DND-41 (cell line): ENCODE results near the gene ABLIM1.

Experiments used
- ATAC-seq: fragments of 200-7000 bp; cut with Tn5 transposase; 3 replicates; pipeline ENCODE4 v1.9.1; 2021; ENCODE audit warnings: low read depth; ENCODE audit not compliant: insufficient read depth
- DNase-seq: peaks from one replicate; pipeline ENCODE4 v3.0.0-alpha.2; 2020
- H2AFZ ChIP-seq: 2 replicates; pipeline ENCODE4 v1.6.0; 2012; ENCODE audit warnings: low read depth, low read length
- H3K27ac ChIP-seq: 2 replicates; pipeline ENCODE4 v1.5.1; 2012; ENCODE audit warnings: low read length, inconsistent platforms
- H3K27me3 ChIP-seq: fragments of 200-600 bp; sonication (generic); 2 replicates; pipeline ENCODE4 v1.6.0; 2012; ENCODE audit warnings: low read length, mild to moderate bottlenecking, inconsistent platforms; ENCODE audit not compliant: insufficient read depth, poor library complexity
- H3K36me3 ChIP-seq: 2 replicates; pipeline ENCODE4 v1.5.1; 2012; ENCODE audit warnings: low read length, inconsistent platforms; ENCODE audit not compliant: insufficient read depth
- H3K4me1 ChIP-seq: 2 replicates; pipeline ENCODE4 v1.5.1; 2012; ENCODE audit warnings: mild to moderate bottlenecking, low read length; ENCODE audit not compliant: insufficient read depth
- H3K4me2 ChIP-seq: 2 replicates; pipeline ENCODE4 v1.6.0; 2012; ENCODE audit warnings: mild to moderate bottlenecking, moderate library complexity, low read length, inconsistent platforms; ENCODE audit not compliant: insufficient read depth
- H3K4me3 ChIP-seq, 2 experiments: fragments of 200-600 bp in 1 of 2; shearing (Covaris generic) in 1 of 2; 2 replicates each; pipeline ENCODE4 v1.5.1; 2012 to 2016; ENCODE audit warnings: inconsistent platforms in 2 of 2, low read length in 2 of 2, mild to moderate bottlenecking in 2 of 2, low read depth in 1 of 2, moderate library complexity in 1 of 2
- H3K79me2 ChIP-seq: 2 replicates; pipeline ENCODE4 v1.6.0; 2012; ENCODE audit warnings: low read length, inconsistent platforms; ENCODE audit not compliant: insufficient read depth
- H3K9ac ChIP-seq: 2 replicates; pipeline ENCODE4 v1.6.0; 2012; ENCODE audit warnings: low read depth, mild to moderate bottlenecking, inconsistent platforms, low read length, moderate library complexity
- H3K9me3 ChIP-seq: 2 replicates; pipeline ENCODE4 v1.5.1; 2012; ENCODE audit warnings: low read length, moderate library complexity, mild to moderate bottlenecking, inconsistent platforms; ENCODE audit not compliant: insufficient read depth, severe bottlenecking
- H4K20me1 ChIP-seq: 2 replicates; pipeline ENCODE4 v1.6.0; 2012; ENCODE audit warnings: low read length; ENCODE audit not compliant: insufficient read depth
- EZH2 ChIP-seq: IDR thresholded peaks from 3 replicates; pipeline ENCODE4 v1.6.1; 2012; ENCODE audit warnings: borderline replicate concordance, low read depth, mild to moderate bottlenecking, moderate library complexity, low read length, inconsistent platforms; ENCODE audit not compliant: severe bottlenecking
- TF ChIP-seq, protein P1 (sequence below): IDR thresholded peaks from 2 replicates; pipeline ENCODE4 v1.5.1; 2012; ENCODE audit warnings: borderline replicate concordance, low read length, moderate library complexity, mild to moderate bottlenecking; ENCODE audit not compliant: poor library complexity, severe bottlenecking; ENCODE audit errors: extremely low read depth

Gene ABLIM1

DNA sequence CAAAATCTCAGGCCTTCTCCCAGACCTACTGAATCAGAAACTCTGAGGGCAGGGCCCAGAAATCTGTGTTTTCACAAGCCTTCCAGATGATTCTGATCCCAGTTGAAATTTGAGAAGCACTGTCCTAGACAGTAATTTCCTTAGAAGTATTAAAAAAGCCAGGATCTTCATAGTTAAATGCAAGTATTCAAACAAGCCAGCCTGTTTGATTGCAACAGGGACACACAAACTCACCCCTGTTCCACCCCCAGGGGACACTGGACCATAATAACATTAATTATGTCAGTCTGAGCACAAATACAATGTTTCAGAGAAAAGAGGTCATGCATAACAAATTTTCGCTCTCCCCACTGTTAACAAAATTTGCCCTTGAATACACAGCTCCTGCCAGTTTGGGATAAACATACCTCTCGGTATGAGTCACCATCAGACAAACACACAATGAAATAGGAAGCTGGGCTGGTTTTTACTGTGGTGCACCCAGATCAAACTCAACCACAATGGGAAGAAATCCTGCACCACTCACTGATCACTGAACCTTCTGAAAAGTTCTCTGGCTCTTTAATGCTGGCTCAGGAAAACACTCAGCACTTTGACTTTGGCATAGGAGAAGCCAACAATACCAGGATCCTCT, 34.3 kb downstream of the ABLIM1 start:
- Histone ChIP-seq H3K36me3 (no peaks in the 10 kb centered on the region), H4K20me1 (no peaks in the 10 kb centered on the region), H3K27me3 (peaks cover 3% of the 10 kb centered on the region), H3K79me2 (no peaks in the 10 kb centered on the region), H2AFZ (no peak overlapping the region), H3K4me2 (no peak overlapping the region), H3K27ac (no peak overlapping the region), H3K4me3 (no peak overlapping the region), H3K4me1 (no peaks in the 10 kb centered on the region), H3K9me3 (peaks cover 9% of the 10 kb centered on the region), H3K9ac (no peak overlapping the region)
- TF ChIP-seq EZH2, result no peak
- TF ChIP-seq, protein P1, sequence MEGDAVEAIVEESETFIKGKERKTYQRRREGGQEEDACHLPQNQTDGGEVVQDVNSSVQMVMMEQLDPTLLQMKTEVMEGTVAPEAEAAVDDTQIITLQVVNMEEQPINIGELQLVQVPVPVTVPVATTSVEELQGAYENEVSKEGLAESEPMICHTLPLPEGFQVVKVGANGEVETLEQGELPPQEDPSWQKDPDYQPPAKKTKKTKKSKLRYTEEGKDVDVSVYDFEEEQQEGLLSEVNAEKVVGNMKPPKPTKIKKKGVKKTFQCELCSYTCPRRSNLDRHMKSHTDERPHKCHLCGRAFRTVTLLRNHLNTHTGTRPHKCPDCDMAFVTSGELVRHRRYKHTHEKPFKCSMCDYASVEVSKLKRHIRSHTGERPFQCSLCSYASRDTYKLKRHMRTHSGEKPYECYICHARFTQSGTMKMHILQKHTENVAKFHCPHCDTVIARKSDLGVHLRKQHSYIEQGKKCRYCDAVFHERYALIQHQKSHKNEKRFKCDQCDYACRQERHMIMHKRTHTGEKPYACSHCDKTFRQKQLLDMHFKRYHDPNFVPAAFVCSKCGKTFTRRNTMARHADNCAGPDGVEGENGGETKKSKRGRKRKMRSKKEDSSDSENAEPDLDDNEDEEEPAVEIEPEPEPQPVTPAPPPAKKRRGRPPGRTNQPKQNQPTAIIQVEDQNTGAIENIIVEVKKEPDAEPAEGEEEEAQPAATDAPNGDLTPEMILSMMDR, result no peak
- DNase-seq (no peak), ATAC-seq (no peak)

DNA sequence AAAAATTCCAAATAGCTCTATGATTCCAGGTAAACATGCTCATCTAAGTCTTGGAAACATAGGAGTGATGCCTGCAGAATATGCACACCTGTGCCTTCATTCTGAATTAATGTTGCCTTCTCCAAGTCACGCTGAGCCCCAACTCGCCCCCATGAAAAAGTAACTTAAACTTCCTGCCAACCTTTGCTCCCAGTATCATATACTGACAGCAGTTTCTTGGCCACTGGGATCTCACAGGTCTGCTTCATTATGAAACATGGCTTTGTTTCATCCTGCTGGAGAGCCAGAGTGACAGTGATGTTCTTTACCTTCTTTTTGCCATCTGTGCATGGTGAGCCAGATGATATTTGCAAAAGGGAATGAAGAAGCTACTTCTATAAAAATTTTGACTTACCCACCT, 34.9 kb downstream of the ABLIM1 start:
- peaks cover 2% of the 10 kb centered on the region for H3K27me3 ChIP-seq
- peaks cover 9% of the 10 kb centered on the region for H3K9me3 ChIP-seq
- no peak overlapping the region for H3K4me3 ChIP-seq
- H3K4me1 ChIP-seq, result no peaks in the 10 kb centered on the region
- no peak overlapping the region for H3K4me2 ChIP-seq
- no peaks in the 10 kb centered on the region for H3K36me3 ChIP-seq
- DNase-seq, result no peak
- ATAC-seq, result no peak
- TF ChIP-seq EZH2, result no peak
- TF ChIP-seq, protein P1, result no peak
- no peaks in the 10 kb centered on the region for H4K20me1 ChIP-seq
- no peak overlapping the region for H3K27ac ChIP-seq
- no peak overlapping the region for H2AFZ ChIP-seq
- no peaks in the 10 kb centered on the region for H3K79me2 ChIP-seq
- H3K9ac ChIP-seq, result no peak overlapping the region

DNA sequence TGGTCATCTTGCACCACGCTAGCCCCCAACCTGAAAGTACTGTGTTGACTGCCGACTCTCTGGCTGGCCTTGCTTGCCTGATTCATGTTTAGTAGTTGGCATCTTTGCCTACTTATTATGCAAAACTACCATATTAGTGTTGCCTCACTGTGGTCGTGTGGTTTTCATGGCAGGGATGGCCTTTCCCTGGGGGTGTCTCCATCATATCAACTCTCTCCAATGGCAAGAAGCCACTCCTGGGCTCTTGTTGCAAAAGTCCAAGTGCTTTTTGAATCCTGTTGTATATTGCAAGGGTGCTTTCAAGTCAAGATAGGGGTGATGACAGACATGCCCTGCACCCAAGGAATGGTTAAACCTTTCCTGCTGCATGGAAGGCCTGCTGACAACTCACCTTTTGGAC, 39.4 kb downstream of the ABLIM1 start:
- Histone ChIP-seq H3K9me3 (no peaks in the 10 kb centered on the region), H3K4me3 (no peak overlapping the region), H3K27me3 (no peaks in the 10 kb centered on the region), H3K27ac (no peak overlapping the region), H4K20me1 (no peaks in the 10 kb centered on the region), H3K9ac (no peak overlapping the region), H3K4me2 (no peak overlapping the region), H3K4me1 (no peaks in the 10 kb centered on the region), H3K79me2 (no peaks in the 10 kb centered on the region), H3K36me3 (no peaks in the 10 kb centered on the region), H2AFZ (no peak overlapping the region)
- ATAC-seq (no peak), DNase-seq (no peak)
- TF ChIP-seq, protein P1, result no peak
- TF ChIP-seq EZH2, result no peak

DNA sequence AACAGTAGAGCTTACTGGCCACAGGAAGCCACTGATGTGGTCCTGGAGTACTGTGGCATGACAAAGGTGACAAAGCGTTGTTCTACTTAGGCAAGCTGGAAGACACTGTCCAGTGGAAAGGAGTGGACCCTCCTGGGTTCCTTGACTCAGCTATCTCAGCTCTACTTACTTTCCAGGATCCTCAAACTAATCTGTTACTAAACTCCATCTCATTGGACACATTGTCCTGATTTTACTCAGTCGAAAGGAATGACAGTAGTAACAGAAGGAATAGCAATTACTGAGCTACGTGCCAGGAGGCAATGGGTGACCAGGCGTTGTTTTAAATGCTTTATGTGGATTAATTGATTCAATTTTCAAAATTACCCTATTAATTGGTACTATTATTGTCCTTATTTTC, 41.6 kb downstream of the ABLIM1 start:
- H3K79me2 ChIP-seq, result no peaks in the 10 kb centered on the region
- H3K9me3 ChIP-seq, result no peaks in the 10 kb centered on the region
- H3K4me2 ChIP-seq, result no peak overlapping the region
- H3K9ac ChIP-seq, result no peak overlapping the region
- TF ChIP-seq, protein P1, result no peak
- TF ChIP-seq EZH2, result no peak
- ATAC-seq (no peak), DNase-seq (no peak)
- no peak overlapping the region for H3K4me3 ChIP-seq
- H3K27me3 ChIP-seq, result peaks cover 5% of the 10 kb centered on the region
- no peaks in the 10 kb centered on the region for H3K4me1 ChIP-seq
- no peak overlapping the region for H2AFZ ChIP-seq
- no peaks in the 10 kb centered on the region for H3K36me3 ChIP-seq
- H3K27ac ChIP-seq, result no peak overlapping the region
- H4K20me1 ChIP-seq, result no peaks in the 10 kb centered on the region
